ENCODE results near the gene RAPGEF6.
A peak's percentile ranks its signal among the peaks of the same experiment; 100 is the strongest.

Gene RAPGEF6

DNA sequence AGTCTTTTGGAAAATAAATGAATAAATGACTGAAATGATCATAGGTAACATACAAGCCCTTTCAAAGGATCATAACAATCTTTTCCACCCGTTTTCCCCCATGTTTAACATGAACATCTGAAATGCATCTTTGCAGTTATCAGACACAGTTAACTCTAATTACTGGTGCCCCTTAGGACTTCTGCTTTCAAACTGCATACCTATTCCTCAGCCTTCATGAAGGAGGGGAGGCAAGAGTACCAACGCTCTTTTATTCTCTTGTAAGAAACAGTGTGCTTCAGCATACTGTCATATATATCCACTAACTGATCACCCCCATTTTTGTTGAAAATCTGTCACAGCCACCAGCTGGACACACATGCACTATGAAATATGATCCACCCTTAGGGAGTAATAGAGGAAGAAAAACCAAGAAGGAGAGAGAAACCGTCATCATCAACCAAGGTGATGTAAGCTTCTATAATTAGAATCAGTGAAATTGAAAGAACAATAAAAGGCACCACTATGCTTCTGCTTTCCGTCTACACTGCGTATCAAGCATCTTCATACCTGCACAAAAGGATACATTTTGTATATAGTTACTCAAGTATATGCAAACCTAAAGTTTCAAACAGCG lies 98.7 kb downstream of the RAPGEF6 start (continued):
- TF ChIP-seq, protein P1, sequence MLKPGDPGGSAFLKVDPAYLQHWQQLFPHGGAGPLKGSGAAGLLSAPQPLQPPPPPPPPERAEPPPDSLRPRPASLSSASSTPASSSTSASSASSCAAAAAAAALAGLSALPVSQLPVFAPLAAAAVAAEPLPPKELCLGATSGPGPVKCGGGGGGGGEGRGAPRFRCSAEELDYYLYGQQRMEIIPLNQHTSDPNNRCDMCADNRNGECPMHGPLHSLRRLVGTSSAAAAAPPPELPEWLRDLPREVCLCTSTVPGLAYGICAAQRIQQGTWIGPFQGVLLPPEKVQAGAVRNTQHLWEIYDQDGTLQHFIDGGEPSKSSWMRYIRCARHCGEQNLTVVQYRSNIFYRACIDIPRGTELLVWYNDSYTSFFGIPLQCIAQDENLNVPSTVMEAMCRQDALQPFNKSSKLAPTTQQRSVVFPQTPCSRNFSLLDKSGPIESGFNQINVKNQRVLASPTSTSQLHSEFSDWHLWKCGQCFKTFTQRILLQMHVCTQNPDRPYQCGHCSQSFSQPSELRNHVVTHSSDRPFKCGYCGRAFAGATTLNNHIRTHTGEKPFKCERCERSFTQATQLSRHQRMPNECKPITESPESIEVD (tag by site-specific recombination; IDR thresholded peaks at IDR 0.05), result peak; percentile 97
- TF ChIP-seq ZNF174 (tag by site-specific recombination; IDR thresholded peaks at IDR 0.05) (no peak), ZNF223 (tag by site-specific recombination; IDR thresholded peaks at IDR 0.05) (no peak), ZNF416 (tag by site-specific recombination; IDR thresholded peaks at IDR 0.05) (no peak), ZBTB7A (tag by site-specific recombination; IDR thresholded peaks at IDR 0.05; ENCODE audit: low read depth) (no peak), ZNF138 (tag by site-specific recombination; IDR thresholded peaks at IDR 0.05; ENCODE audit: borderline replicate concordance) (no peak), ZNF530 (tag by site-specific recombination; IDR thresholded peaks at IDR 0.05; ENCODE audit: low read depth) (no peak), ZNF24 (tag by site-specific recombination; IDR thresholded peaks at IDR 0.05) (peak; percentile 68; the same call in 1 of the 2 replicates), ZNF529 (tag by site-specific recombination; IDR thresholded peaks at IDR 0.05; ENCODE audit: insufficient replicate concordance) (no peak), ZNF140 (tag by site-specific recombination; IDR thresholded peaks at IDR 0.05) (no peak), ZBTB1 (tag by site-specific recombination; IDR thresholded peaks at IDR 0.05) (no peak), ZNF16 (tag by site-specific recombination; IDR thresholded peaks at IDR 0.05; ENCODE audit: low read depth) (no peak), ZNF664 (tag by site-specific recombination; IDR thresholded peaks at IDR 0.05) (no peak), GLI4 (tag by site-specific recombination; IDR thresholded peaks at IDR 0.05) (no peak), HOXC10 (CRISPR knock-in tag; IDR thresholded peaks at IDR 0.05) (no peak), ZNF561 (tag by site-specific recombination; IDR thresholded peaks at IDR 0.05; ENCODE audit: borderline replicate concordance) (0 out of 2 replicates have a peak, but pooled peaks have one; percentile 49), ZNF830 (tag by site-specific recombination; IDR thresholded peaks at IDR 0.05; ENCODE audit: low read depth) (no peak), ZNF404 (tag by site-specific recombination; IDR thresholded peaks at IDR 0.05) (no peak), ZNF394 (tag by site-specific recombination; IDR thresholded peaks at IDR 0.05; ENCODE audit: borderline replicate concordance) (0 out of 2 replicates have a peak, but pooled peaks have one; percentile 37), ZNF473 (tag by site-specific recombination; IDR thresholded peaks at IDR 0.05) (no peak), BCL11A (tag by site-specific recombination; IDR thresholded peaks at IDR 0.05; ENCODE audit: low read depth) (peak; percentile 51; the same call in 1 of the 2 replicates), ZNF423 (tag by site-specific recombination; IDR thresholded peaks at IDR 0.05) (no peak), SP2 (tag by site-specific recombination; IDR thresholded peaks at IDR 0.05) (no peak), YY1 (tag by site-specific recombination; IDR thresholded peaks at IDR 0.05) (no peak), ZFP41 (tag by site-specific recombination; IDR thresholded peaks at IDR 0.05; ENCODE audit: borderline replicate concordance) (no peak), ZBTB17 (tag by site-specific recombination; IDR thresholded peaks at IDR 0.05) (peak; percentile 88), GFI1B (tag by site-specific recombination; IDR thresholded peaks at IDR 0.05) (peak; percentile 63; the same call in 1 of the 2 replicates), ZNF670 (tag by site-specific recombination; IDR thresholded peaks at IDR 0.05; ENCODE audit: low read depth) (no peak), GLIS1 (tag by site-specific recombination; IDR thresholded peaks at IDR 0.05) (peak; percentile 32; the same call in 1 of the 2 replicates)
- TF ChIP-seq, protein P2, sequence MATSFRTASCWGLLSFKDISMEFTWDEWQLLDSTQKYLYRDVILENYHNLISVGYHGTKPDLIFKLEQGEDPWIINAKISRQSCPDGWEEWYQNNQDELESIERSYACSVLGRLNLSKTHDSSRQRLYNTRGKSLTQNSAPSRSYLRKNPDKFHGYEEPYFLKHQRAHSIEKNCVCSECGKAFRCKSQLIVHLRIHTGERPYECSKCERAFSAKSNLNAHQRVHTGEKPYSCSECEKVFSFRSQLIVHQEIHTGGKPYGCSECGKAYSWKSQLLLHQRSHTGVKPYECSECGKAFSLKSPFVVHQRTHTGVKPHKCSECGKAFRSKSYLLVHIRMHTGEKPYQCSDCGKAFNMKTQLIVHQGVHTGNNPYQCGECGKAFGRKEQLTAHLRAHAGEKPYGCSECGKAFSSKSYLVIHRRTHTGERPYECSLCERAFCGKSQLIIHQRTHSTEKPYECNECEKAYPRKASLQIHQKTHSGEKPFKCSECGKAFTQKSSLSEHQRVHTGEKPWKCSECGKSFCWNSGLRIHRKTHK (tag by site-specific recombination; IDR thresholded peaks at IDR 0.05), result no peak
- TF ChIP-seq, protein P3, sequence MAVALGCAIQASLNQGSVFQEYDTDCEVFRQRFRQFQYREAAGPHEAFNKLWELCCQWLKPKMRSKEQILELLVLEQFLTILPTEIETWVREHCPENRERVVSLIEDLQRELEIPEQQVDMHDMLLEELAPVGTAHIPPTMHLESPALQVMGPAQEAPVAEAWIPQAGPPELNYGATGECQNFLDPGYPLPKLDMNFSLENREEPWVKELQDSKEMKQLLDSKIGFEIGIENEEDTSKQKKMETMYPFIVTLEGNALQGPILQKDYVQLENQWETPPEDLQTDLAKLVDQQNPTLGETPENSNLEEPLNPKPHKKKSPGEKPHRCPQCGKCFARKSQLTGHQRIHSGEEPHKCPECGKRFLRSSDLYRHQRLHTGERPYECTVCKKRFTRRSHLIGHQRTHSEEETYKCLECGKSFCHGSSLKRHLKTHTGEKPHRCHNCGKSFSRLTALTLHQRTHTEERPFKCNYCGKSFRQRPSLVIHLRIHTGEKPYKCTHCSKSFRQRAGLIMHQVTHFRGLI (tag by site-specific recombination; IDR thresholded peaks at IDR 0.05), result no peak; the same call in 1 of the 2 replicates
- TF ChIP-seq, protein P4, sequence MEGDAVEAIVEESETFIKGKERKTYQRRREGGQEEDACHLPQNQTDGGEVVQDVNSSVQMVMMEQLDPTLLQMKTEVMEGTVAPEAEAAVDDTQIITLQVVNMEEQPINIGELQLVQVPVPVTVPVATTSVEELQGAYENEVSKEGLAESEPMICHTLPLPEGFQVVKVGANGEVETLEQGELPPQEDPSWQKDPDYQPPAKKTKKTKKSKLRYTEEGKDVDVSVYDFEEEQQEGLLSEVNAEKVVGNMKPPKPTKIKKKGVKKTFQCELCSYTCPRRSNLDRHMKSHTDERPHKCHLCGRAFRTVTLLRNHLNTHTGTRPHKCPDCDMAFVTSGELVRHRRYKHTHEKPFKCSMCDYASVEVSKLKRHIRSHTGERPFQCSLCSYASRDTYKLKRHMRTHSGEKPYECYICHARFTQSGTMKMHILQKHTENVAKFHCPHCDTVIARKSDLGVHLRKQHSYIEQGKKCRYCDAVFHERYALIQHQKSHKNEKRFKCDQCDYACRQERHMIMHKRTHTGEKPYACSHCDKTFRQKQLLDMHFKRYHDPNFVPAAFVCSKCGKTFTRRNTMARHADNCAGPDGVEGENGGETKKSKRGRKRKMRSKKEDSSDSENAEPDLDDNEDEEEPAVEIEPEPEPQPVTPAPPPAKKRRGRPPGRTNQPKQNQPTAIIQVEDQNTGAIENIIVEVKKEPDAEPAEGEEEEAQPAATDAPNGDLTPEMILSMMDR (tag by site-specific recombination; IDR thresholded peaks at IDR 0.05), result no peak
- TF ChIP-seq, protein P5, sequence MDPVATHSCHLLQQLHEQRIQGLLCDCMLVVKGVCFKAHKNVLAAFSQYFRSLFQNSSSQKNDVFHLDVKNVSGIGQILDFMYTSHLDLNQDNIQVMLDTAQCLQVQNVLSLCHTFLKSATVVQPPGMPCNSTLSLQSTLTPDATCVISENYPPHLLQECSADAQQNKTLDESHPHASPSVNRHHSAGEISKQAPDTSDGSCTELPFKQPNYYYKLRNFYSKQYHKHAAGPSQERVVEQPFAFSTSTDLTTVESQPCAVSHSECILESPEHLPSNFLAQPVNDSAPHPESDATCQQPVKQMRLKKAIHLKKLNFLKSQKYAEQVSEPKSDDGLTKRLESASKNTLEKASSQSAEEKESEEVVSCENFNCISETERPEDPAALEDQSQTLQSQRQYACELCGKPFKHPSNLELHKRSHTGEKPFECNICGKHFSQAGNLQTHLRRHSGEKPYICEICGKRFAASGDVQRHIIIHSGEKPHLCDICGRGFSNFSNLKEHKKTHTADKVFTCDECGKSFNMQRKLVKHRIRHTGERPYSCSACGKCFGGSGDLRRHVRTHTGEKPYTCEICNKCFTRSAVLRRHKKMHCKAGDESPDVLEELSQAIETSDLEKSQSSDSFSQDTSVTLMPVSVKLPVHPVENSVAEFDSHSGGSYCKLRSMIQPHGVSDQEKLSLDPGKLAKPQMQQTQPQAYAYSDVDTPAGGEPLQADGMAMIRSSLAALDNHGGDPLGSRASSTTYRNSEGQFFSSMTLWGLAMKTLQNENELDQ (tag by site-specific recombination; IDR thresholded peaks at IDR 0.05; ENCODE audit: low read depth), result no peak

Data from HEK293 (cell line).